HG03135 (cell line): ENCODE measurements around the gene GALNT14.

Source experiments
- ATAC-seq: cut with Tn5 transposase; IDR thresholded peaks from one replicate; pipeline ENCODE4 v1.9.1; 2021; ENCODE audit warnings: mild to moderate bottlenecking, moderate library complexity; ENCODE audit not compliant: unreplicated experiment

Gene GALNT14

DNA sequence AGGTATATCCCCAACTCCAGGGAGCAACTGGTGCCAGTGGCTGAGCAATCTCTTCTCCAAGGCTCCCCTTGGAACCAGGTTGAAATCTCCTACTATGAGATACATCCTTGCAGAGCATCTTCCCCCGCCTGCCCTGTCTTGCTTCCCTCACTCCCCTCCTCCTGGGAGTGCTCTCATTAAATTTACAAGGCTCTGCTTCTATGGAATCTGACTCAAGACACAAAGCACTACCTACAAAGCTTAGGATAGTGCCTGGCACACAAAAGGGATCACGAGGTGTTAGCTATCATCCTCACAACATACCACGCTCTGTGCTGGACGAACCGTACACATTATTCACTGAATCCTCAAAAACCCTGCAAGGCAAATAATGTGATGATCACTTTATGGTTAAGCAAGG is 121.6 kb downstream of the GALNT14 start:
- ATAC-seq, result no peak

DNA sequence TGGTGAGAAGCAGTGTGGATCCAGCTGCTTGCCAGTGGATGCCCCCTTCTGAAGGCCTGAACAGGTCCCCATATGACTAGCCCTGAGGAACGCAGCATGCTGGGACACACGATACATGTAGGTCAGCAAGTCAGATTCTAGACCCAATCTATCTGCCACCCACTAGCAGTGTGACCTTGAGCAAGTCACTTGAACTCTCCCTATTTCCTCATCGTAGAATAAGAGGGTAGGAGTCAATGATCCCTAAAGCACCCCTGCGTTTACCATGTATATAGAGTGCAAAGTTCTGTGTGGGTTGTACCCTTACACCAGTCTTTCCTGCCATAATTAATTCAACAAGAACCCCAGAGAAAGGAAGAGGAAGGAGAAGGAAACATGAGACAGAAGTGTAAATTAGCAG is 123.7 kb downstream of the GALNT14 start:
- ATAC-seq, result no peak

DNA sequence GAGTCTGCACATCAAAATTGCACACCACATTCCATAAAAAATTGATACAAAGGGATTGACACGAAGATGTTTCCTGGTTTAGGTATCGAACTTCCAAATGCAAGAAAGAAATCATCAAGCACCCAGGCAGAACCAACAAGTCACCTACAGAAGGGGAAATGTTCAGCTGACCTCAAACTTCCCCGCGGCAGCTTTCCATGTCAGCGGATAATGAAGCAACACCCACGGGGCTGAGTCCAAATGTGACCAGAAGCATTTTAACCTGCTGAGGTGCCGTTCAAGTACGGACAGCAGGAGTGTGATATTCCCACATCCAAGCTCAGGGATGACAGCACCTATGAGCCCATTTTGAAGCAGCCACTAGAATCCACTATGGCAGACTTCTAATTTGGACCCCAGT is 124.9 kb downstream of the GALNT14 start:
- no peak for ATAC-seq

DNA sequence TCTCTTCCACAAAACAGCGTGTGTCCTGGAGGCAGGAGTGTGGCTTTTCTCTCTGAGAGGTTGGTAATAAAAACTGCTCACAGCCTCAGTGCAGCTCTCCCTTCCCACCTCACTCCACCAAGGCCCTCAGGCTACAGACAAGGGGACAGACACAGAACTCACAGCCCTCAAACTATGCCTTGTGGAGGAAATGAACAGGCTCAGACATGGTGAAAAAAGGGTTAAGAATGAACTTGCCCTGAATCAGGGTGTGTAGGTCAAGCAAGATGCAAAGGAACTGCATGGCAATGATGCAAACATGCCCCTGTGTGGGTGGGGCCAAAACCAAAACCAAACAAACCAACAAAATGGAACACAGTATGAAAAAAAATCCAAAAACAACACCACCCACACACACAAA is 125.8 kb downstream of the GALNT14 start:
- no peak for ATAC-seq

DNA sequence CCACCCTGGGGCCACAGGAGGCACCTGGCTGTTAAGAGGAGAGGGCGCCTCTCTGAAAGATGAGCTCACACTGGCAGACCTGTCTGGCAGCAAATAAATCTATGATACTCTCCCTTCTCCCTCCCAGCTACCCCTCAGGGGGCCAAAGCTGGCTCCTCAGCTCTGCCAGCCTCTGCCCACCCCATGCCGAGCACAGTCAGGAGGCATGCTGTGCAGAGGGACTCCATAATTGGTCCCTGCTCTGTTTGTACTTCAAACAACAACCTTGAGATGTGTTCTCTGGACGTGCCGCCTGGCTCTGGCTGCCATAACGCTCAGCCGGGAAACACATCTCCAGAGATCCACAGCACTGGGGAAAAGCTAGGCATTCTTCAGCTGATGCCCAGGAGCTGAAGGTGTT is 126.7 kb downstream of the GALNT14 start:
- no peak for ATAC-seq

DNA sequence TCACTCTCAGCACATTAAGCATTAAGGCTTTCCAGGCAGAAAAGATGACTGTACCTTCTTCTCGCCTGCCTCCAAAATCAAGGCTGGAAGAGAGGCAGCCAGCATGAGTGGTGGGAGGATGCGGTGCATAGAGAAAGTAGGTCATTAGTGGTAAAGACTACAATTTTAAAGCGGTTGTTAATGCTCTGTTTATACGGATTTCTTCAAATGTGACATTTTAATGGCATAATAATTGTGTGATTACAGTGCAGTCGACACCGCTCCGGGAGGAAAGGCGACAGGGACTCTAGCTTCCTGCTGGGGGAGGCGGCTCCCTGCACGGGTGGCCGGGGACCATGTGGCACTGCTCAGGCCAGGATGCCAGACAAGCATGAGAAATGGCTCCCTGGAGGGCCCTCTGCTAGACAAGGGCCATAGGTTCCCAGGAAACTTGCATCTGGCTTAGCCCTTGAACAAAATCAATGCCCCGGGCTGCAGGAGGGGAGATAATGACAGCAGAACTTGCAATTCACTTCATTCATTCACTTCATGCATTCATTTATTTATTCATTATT is 129.6 kb downstream of the GALNT14 start:
- no peak for ATAC-seq

DNA sequence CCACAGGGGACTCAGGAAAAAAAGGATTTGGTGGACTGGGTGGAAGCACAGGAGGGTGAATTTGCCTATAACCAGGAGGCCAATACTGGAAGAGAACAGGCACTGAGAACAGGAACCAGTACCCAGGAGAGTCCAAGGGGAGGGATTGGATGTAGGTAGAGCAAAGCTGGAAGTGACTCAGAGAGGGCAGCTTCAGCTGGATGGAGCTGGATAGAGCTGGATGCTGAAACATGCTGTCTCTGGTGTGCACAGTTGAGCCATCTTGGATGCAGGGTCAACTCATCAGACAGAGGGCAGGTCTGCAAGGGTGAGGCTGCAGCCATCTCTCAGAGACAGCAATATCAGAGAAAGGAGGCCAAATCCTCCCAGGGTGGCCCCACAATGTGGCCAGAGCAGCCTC is 134.0 kb downstream of the GALNT14 start:
- ATAC-seq, result no peak

DNA sequence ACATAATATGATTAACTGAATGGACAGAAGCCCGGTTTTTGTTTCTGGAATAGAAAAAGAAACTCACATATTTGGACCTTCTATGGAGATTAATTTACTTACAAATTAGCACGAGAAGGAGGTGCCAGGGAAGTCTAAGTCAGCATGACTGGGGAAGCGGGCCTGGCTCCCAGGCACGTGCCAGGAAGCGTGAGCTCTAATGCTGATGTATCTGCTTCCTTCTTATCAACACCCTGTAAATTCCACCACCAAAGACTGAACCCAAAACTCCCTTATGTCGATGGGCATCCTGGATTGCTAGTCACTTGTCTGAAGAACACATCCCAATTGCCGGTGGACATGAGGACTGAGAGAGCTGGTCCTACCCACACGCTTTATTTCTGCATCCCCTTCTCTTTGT is 134.5 kb downstream of the GALNT14 start:
- ATAC-seq, result no peak

DNA sequence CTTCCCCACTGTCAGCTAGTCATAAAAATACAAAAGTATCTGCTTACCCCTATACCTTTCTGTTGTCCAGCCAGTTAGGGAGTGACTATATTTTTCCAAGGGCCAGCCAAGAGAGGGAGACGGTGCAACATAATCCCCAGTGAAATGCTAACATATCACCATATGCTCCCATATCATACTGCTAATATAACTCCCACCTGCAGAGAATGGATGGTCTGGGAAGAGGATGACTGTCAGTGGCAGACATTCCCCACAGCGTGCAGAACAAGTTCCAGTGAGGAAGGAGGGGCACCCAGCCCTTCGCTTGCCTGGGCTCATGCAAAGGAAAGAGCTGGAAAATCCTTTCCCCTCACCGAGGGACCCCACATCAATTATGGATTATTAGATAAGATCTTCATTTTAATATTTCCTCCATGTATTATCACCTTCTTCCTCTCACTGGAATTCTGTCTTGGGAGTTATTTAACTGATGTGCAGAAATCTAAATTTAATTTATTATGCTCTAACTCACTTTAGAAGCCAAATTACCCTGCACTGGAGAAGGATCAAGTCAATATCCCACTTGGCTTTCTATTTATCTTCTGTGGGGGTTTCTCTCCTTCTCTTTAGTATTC is 135.6 kb downstream of the GALNT14 start:
- ATAC-seq, result no peak

DNA sequence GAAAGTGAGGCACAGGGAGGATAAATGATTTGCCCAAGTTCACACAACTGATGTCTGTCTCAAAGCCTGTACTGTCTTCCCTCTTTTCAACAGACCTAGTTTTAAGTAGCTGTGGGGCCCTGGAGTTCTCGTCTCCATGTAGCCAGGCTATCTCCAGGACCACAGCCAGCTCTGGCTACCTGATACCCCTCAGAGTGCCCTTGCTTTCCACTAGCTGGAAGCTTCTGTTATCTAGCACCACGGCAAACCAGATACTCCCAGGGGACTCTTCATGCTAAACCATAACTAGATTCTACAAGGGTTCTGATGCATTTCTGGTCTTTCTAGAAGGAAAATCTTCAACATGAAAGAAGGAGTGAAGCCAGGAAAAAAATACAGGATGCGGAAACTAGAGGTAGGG is 137.3 kb downstream of the GALNT14 start:
- ATAC-seq, result no peak

DNA sequence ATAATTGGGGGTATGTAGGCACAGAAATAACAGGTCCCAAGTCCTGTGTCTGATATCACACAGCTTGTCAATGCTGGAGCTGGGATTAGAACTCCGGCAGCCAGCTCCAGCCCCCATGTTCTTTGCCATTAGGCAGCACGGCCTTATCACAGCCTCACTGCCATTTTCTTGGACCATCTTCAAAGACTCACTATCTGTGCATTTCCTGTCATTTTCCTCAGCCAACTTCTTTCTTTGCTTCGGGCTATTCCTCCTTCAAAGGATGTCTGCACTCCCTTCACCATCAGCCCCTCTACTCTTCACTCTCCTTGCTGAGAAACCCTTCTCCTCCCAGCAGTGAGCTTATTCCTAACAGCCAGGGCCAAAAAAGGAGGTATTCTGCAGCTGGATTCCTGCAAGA is 139.6 kb downstream of the GALNT14 start:
- no peak for ATAC-seq

DNA sequence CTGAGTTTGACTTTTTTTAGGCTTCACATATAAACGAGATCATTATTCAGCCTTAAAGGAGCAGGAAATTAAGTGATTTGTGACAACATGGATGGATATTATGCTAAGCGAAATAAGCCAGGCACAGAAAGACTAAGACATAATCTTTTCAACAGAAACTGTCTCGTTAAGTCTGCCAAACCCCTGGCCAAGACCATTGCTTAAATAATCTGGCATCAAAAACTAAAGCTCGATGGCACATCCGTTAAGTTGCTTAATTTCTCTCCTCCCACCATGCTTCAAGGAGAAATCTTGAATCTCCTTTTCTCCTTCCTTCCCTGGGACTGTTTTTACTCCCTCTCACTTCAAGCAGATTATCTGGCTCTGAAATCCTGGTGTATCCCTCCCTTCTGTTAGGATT is 140.3 kb downstream of the GALNT14 start:
- ATAC-seq, result no peak

DNA sequence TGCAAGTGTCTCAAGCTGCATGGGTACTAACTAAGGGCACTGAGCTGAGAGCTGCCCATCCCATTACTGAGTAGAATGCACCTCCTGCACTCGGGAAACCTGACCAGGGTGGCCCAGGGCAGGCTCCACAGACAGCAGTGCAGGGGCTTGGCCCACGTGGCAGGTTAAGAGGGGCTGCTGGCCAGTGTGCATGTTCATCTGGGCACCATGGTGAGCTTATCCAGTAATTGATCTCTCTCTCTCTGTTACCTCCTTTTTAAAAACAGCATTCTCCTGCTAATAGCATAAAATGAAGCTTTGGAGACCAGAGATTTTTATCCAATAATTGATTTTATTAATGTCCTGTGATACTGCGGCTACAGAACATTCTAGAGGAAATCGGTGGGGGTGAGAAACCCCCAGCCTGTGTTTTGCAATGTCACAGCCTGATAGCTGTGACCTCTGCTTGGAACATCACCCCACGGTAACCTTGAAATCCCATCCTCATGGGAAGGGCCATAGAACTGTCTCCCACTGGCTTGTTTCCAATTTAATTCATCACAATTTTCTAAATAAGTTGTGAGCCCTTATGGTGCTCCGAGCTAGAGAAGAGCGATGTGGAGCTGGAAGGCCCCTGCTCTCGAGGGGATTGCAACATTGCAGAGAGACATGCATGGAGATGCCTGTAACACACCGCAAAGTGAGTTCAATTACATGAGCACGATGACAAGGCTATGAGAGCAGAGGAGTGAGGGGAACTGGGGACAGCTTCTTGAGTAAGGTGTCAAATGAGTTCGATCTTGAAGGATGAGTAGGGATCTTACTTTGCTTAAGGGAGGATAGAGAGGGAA is 143.8 kb downstream of the GALNT14 start:
- ATAC-seq, result no peak

DNA sequence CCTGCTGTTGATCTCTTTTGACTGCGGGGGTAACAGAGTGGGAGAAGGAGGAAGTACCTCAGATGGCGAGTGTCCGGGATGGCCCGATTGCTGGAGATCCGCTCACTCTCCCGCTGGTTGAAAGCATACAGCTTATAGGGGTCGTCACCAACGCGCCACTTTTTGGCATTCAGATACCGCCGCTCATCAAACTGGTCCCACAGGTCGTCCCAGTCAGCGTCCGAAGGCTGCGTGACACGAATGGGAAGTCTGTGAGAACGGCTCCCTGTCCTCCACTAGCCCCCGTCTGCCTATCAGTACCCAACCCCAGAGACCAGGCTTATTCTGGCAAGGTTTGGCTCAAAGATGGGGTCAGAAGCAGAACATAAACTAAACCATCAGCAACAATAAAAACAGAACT is 145.5 kb downstream of the GALNT14 start:
- no peak for ATAC-seq

DNA sequence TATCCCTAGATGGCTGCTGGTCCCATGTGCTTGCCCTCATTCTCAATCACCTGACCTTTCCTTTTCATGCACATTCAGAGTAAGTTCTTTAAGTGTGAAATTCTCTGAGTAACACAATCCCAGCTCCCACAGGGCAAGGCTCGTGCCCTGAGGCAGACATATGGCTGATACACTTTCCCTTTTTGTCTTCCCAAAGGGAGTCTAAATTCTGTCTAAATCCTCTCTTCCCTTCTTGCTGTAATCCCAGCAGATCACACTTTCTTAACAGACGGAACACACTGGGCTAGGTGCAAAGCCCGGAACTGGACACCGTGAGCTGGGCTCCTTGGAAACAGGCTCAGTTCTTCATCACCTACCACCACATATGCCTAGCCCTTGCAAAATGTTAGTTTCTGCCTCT is 147.6 kb downstream of the GALNT14 start:
- no peak for ATAC-seq

DNA sequence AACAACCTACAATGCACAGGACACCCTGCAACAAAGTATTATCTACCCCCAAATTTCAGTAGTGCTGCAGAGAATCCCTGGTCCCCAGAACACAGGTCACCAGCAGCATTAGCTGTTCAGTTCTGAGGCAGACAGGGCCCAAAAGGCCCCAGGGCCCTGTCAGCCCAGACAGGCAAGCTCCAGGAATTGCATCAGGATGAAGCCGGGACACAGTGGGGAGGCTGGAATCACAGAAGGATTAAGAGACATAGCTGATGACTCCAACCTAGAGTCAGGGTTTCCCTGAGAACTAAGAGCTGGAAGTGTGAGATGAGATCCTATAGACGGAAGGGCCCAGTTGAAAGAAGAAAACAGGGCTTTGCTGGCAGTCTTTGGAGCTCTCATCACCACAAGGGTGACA is 148.1 kb downstream of the GALNT14 start:
- no peak for ATAC-seq

DNA sequence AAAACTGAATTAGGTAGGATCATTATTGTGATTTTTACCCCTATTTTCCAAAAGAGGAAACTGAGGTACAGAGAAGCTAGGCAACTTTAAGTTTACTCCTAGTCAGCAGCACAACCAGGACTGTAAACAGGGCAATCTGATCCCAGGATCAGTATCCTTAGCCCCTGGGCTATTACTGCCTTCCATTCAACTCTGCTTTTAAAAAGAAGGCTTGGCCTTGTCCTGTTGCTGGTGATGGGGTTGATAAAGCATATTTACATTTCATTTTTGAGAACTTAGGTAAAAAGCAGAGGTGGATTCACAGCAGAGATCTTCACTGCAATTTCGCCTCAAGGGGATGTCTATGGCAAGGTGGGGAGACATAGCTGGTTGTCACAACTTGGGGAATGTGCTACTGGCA is 148.5 kb downstream of the GALNT14 start:
- no peak for ATAC-seq

DNA sequence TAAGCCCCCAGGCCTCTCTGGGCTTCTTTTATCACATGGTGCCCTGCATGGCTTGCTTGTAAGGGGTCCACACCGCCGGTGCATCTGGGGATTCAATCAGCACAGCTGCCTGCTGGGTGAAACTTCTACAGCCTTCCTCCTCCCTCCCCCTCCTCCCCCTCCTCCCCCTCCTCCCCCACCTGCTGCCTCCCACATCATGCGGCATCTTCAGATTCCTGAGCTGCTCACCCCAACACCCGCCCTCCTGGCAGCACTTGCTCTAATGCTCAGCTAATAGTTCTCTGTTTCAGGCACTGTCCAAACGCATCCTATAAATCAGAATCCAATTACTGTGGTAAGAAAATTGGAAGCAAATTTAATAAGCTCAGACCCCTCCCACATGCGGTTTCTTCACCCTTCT is 150.7 kb downstream of the GALNT14 start:
- ATAC-seq, result no peak

DNA sequence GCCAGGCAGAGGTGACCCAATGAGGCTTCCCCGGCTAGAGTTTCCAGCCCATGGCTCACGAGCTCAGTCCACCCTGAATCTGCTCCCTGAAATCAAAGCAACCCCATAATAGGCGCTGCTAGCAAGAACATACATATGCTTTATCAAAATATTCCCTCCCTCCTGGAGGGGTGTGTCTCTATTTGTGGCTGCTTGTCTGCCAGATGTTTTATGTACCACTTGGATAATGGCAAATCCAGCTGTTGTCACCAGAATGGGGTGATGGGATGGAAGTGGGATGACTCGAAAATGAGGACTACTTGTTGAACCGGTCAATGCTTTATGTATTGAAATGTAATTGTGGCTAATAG is 152.0 kb downstream of the GALNT14 start:
- ATAC-seq, result no peak

DNA sequence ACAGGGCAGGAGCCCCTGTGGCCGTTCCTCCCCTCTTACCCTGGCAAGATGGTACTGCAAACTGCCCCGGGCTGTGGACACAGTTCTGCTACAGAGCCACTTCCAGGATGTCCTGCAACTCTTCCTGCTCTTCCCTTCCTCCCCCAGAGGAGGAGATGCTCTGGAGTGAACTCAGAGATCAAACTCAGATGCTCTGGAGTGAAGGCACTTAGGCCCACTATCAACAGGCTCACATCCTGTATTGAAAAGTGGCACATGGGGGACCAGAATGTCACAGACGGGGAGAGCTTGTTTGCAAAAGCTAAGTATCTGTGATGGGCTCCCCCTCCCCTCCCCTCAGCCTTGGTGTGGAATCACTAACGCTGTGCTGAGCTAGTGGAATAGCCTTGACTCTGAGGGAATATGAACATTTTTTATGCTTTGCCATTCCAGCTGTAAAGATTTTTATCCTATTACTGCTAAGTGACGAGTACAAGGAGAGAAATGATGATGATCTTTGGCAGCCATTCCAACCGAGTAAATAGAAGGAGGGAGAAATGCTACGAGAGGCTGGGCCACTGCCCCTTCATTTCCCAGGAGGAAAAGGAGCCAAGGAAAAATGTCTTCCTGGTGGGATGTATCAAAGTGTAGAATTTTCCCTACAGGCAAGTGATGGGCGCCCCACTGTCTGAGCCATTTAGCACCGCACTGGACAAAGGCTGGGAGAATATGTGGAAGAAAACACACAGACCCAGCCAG is 152.6 kb downstream of the GALNT14 start:
- ATAC-seq, result no peak

DNA sequence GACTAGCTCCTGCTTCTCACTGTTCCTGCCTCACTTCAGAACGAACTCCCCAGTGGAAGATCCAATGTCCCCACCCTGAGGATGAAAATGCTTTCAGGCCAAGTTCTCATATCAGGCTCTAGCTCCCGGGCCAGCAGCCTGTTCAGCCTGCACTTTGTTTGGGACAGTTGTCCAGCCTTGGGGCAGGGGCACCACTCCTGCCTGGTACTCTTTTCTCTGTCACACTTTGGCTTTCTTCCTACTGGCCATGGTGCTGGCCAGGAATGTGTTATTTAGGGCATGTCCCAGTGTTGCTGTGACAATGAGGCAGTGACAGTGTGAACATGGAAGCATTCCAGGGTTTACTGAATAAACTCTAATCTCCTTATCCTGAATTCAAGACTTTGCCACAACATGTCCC is 154.1 kb downstream of the GALNT14 start:
- no peak for ATAC-seq

DNA sequence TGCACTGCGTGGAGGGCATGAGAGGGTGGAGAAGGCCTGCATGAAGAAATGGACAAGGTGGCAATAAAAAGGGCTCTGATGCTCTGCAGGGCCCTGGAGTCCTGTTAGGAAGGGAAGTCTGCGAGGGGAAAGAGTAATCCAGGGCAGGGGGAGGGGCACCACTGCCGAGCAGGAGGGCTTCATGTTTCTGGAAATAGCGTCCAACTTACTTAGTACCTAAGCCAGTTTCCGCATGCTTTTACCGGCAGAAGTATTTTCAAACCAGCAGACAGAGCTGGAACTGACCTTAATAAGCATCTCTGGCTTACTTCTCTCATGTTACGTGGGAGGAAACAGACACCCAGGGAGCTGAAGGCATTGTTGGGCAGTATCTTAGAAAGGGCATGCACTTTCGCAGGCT is 156.7 kb downstream of the GALNT14 start:
- no peak for ATAC-seq
